ENCODE data around the gene RCC1. TPM values are rescaled to one million over a fixed set of nuclear protein-coding genes. Genes with fewer than 3 reads are reported as not detected.
"Not testable (repeated sequence)": the region's sequence is repeated elsewhere in the genome, so short reads cannot be mapped to it uniquely, and the experiment has no call there.

RCC1 gene
- total RNA-seq, 1 experiment from 2014 or later: 103 TPM

GRCh38 chr1:28512058-28512611, 6.3 kb downstream of the RCC1 start:
- peak; percentile 82; the same call in 1 of the 2 replicates for TF ChIP-seq ZNF671 (CRISPR knock-in tag; IDR thresholded peaks at IDR 0.05)
- TF ChIP-seq FOXJ3 (CRISPR knock-in tag; IDR thresholded peaks at IDR 0.05; ENCODE audit: borderline replicate concordance): no peak
- peak; percentile 11; the same call in 1 of the 2 replicates for TF ChIP-seq NFATC4 (CRISPR knock-in tag; IDR thresholded peaks at IDR 0.05)
- TF ChIP-seq PRRX2 (CRISPR knock-in tag; IDR thresholded peaks at IDR 0.05): peak; percentile 6; the same call in 1 of the 2 replicates
- no peak for TF ChIP-seq TEAD1 (CRISPR knock-in tag; IDR thresholded peaks at IDR 0.05)
- peak; percentile 80 for TF ChIP-seq ZNF416 (CRISPR knock-in tag; IDR thresholded peaks at IDR 0.05)
- DNase-seq (ENCODE audit: low spot score): no peak

DNA sequence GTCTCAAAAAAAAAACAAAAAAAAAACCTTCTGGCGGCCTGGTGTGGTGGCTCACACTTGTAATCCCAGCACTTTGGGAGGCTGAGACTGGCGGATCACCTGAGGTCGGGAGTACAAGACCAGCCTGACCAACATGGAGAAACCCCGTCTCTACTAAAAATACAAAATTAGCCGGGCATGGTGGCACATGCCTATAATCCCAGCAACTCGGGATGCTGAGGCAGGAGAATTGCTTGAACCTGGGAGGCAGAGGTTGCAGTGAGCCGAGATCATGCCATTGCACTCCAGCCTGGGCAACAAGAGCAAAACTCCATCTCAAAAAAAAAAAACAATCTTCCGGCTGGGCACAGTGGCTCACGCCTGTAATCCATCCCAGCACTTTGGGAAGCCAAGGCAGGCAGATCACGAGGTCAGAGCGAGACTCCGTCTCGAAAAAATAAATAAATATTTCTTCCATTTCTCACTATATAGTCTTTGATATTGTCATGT, 8.6 kb downstream of the RCC1 start:
- peaks cover 51% of the 10 kb centered on the region for H3K36me3 Mint-ChIP-seq
- CTCF ChIA-PET; H3K9me3 Mint-ChIP-seq; ATAC-seq; H3K4me3 Mint-ChIP-seq; H3K27me3 Mint-ChIP-seq (ENCODE audit: low read depth); DNase-seq (ENCODE audit: low spot score): not testable (repeated sequence)
- peaks cover 36% of the 10 kb centered on the region for H3K4me1 Mint-ChIP-seq
- POLR2A ChIA-PET: interaction anchor here (0.6 to 2.7 kb wide), 5 partner anchors 11 to 1657 kb away, joined by 3 to 9 read pairs (median 3); no protein-coding TSS in a partner anchor
- H3K27ac Mint-ChIP-seq: peak overlapping the region; percentile 90
- peak; percentile 74; the same call in 1 of the 2 replicates for TF ChIP-seq ZNF671 (CRISPR knock-in tag; IDR thresholded peaks at IDR 0.05)
- TF ChIP-seq PRRX2 (CRISPR knock-in tag; IDR thresholded peaks at IDR 0.05): peak; percentile 11; the same call in 1 of the 2 replicates
- TF ChIP-seq FOXJ3 (CRISPR knock-in tag; IDR thresholded peaks at IDR 0.05; ENCODE audit: borderline replicate concordance): peak; percentile 70; the same call in 1 of the 2 replicates
- TF ChIP-seq, protein P1, sequence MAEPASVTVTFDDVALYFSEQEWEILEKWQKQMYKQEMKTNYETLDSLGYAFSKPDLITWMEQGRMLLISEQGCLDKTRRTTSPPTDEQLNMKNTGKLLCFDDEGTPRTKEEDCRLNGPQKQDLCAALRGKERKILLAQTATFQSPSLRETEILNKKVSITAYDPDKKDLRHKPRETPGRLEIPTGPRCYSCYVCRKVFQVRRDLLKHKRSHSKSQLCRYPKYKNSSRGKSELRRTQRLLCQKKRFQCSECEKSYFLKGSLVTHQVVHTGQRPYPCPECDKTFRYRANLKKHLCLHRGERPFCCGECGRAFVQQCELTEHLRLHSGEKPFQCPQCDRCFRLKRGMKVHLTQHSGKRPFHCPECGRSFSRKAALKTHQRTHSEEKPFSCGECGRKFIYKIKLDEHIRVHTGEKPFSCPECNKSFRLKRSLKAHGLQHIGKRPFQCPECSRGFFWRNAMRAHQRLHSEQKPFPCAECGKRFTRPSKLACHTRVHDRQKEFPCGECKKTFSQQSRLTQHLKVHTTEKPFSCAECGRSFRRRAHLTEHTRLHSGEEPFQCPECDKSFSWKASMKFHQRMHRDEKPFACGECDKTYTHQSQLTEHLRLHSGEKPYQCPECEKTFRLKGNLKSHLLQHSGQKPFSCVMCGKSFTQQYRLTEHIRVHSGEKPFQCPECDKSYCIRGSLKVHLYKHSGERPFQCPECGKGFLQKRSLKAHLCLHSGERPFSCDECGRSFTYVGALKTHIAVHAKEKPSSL (CRISPR knock-in tag; conservative IDR thresholded peaks at IDR 0.05): 0 out of 2 replicates have a peak, but pooled peaks have one; percentile 3
- peak; percentile 70; the same call in 1 of the 2 replicates for TF ChIP-seq NFATC4 (CRISPR knock-in tag; IDR thresholded peaks at IDR 0.05)
- TF ChIP-seq, protein P2, sequence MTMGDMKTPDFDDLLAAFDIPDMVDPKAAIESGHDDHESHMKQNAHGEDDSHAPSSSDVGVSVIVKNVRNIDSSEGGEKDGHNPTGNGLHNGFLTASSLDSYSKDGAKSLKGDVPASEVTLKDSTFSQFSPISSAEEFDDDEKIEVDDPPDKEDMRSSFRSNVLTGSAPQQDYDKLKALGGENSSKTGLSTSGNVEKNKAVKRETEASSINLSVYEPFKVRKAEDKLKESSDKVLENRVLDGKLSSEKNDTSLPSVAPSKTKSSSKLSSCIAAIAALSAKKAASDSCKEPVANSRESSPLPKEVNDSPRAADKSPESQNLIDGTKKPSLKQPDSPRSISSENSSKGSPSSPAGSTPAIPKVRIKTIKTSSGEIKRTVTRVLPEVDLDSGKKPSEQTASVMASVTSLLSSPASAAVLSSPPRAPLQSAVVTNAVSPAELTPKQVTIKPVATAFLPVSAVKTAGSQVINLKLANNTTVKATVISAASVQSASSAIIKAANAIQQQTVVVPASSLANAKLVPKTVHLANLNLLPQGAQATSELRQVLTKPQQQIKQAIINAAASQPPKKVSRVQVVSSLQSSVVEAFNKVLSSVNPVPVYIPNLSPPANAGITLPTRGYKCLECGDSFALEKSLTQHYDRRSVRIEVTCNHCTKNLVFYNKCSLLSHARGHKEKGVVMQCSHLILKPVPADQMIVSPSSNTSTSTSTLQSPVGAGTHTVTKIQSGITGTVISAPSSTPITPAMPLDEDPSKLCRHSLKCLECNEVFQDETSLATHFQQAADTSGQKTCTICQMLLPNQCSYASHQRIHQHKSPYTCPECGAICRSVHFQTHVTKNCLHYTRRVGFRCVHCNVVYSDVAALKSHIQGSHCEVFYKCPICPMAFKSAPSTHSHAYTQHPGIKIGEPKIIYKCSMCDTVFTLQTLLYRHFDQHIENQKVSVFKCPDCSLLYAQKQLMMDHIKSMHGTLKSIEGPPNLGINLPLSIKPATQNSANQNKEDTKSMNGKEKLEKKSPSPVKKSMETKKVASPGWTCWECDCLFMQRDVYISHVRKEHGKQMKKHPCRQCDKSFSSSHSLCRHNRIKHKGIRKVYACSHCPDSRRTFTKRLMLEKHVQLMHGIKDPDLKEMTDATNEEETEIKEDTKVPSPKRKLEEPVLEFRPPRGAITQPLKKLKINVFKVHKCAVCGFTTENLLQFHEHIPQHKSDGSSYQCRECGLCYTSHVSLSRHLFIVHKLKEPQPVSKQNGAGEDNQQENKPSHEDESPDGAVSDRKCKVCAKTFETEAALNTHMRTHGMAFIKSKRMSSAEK (CRISPR knock-in tag; IDR thresholded peaks at IDR 0.05; ENCODE audit: borderline replicate concordance): peak; percentile 25; the same call in 1 of the 2 replicates
- TF ChIP-seq AR (CRISPR knock-in tag; IDR thresholded peaks at IDR 0.05): peak; percentile 82
- 0 out of 2 replicates have a peak, but pooled peaks have one; percentile 14 for TF ChIP-seq SMAD3 (CRISPR knock-in tag; IDR thresholded peaks at IDR 0.05; ENCODE audit: borderline replicate concordance)
- peak; percentile 50; the same call in 1 of the 2 replicates for TF ChIP-seq ZNF416 (CRISPR knock-in tag; IDR thresholded peaks at IDR 0.05)

More at GRCh38 chr1:28512058-28512611, 6.3 kb downstream of the RCC1 start:
- Mint-ChIP-seq H3K4me1 (peaks cover 40% of the 10 kb centered on the region), H3K4me3 (no peak overlapping the region; the same call in 1 of the 2 replicates), H3K27me3 (ENCODE audit: low read depth) (no peaks in the 10 kb centered on the region; the same call in 1 of the 2 replicates), H3K27ac (peak overlapping the region; percentile 75), H3K36me3 (peaks cover 75% of the 10 kb centered on the region), H3K9me3 (no peaks in the 10 kb centered on the region)
- ChIA-PET POLR2A (interaction anchor here (0.6 to 3.4 kb wide), 8 partner anchors 70 to 808 kb away, joined by 3 to 19 read pairs (median 3); no protein-coding TSS in a partner anchor), CTCF (interaction anchor here (0.6 to 0.8 kb wide), 2 partner anchors 103 to 1171 kb away, joined by 3 to 4 read pairs; partner anchors contain the start of gene SYTL1)
- ATAC-seq: peak; percentile 0
